ENCODE data around the gene YAP1.

Gene YAP1

GRCh38 chr11:102115557-102115956 lies 5.3 kb downstream of the YAP1 start:
- H3K4me1 ChIP-seq (ENCODE audit: control insufficient read depth in 5 of 5, insufficient read depth in 5 of 5, low read length in 5 of 5), result peaks cover 0 to 60% (median 22%) of the 10 kb centered on the region in 5 donors
- no peaks in the 10 kb centered on the region for H3K27me3 ChIP-seq (ENCODE audit: control insufficient read depth in 5 of 5, insufficient read depth in 4 of 5, low read length in 5 of 5)
- peaks cover 0 to 13% (median 5%) of the 10 kb centered on the region in 5 donors for H3K36me3 ChIP-seq (ENCODE audit: control insufficient read depth in 5 of 5, insufficient read depth in 5 of 5, low read length in 5 of 5)
- H3K4me3 ChIP-seq (ENCODE audit: low read depth in 1 of 5, low read length in 5 of 5), result no peak overlapping the region
- H3K9ac ChIP-seq (ENCODE audit: low read length in 5 of 5), result peak overlapping the region in 1 of 5 donors; percentile 32
- H3K27ac ChIP-seq (ENCODE audit: low read depth, low read length), result peak overlapping the region; percentile 69
- no peaks in the 10 kb centered on the region for H3K9me3 ChIP-seq (ENCODE audit: control insufficient read depth in 5 of 5, low read length in 5 of 5)

- H3K27me3 ChIP-seq (ENCODE audit: control insufficient read depth in 5 of 5, insufficient read depth in 4 of 5, low read length in 5 of 5), result no peaks in the 10 kb centered on the region
- peaks cover 0 to 71% (median 27%) of the 10 kb centered on the region in 5 donors for H3K4me1 ChIP-seq (ENCODE audit: control insufficient read depth in 5 of 5, insufficient read depth in 5 of 5, low read length in 5 of 5)
- peak overlapping the region; percentile 69 for H3K27ac ChIP-seq (ENCODE audit: low read depth, low read length)
- peaks cover 0 to 13% (median 5%) of the 10 kb centered on the region in 5 donors for H3K36me3 ChIP-seq (ENCODE audit: control insufficient read depth in 5 of 5, insufficient read depth in 5 of 5, low read length in 5 of 5)
- no peak overlapping the region for H3K4me3 ChIP-seq (ENCODE audit: low read depth in 1 of 5, low read length in 5 of 5)
- H3K9me3 ChIP-seq (ENCODE audit: control insufficient read depth in 5 of 5, low read length in 5 of 5), result no peaks in the 10 kb centered on the region
- no peak overlapping the region for H3K9ac ChIP-seq (ENCODE audit: low read length in 5 of 5)
These were observed 6.4 kb downstream of the YAP1 start for GRCh38 chr11:102116453-102117205.

GRCh38 chr11:102117472-102118113 lies 7.3 kb downstream of the YAP1 start:
- Histone ChIP-seq H3K9ac (ENCODE audit: low read length in 5 of 5) (peak overlapping the region in 1 of 5 donors; percentile 28), H3K4me3 (ENCODE audit: low read depth in 1 of 5, low read length in 5 of 5) (no peak overlapping the region), H3K27ac (ENCODE audit: low read depth, low read length) (peak overlapping the region; percentile 69), H3K4me1 (ENCODE audit: control insufficient read depth in 5 of 5, insufficient read depth in 5 of 5, low read length in 5 of 5) (peaks cover 0 to 76% (median 23%) of the 10 kb centered on the region in 5 donors), H3K9me3 (ENCODE audit: control insufficient read depth in 5 of 5, low read length in 5 of 5) (no peaks in the 10 kb centered on the region), H3K27me3 (ENCODE audit: control insufficient read depth in 5 of 5, insufficient read depth in 4 of 5, low read length in 5 of 5) (no peaks in the 10 kb centered on the region), H3K36me3 (ENCODE audit: control insufficient read depth in 5 of 5, insufficient read depth in 5 of 5, low read length in 5 of 5) (peaks cover 0 to 13% (median 5%) of the 10 kb centered on the region in 5 donors)

- H3K27me3 ChIP-seq (ENCODE audit: control insufficient read depth in 5 of 5, insufficient read depth in 4 of 5, low read length in 5 of 5), result no peaks in the 10 kb centered on the region
These were observed 8.7 kb downstream of the YAP1 start for GRCh38 chr11:102118937-102119336.

GRCh38 chr11:102119997-102120396 lies 9.8 kb downstream of the YAP1 start:
- peaks cover 0 to 13% (median 6%) of the 10 kb centered on the region in 5 donors for H3K36me3 ChIP-seq (ENCODE audit: control insufficient read depth in 5 of 5, insufficient read depth in 5 of 5, low read length in 5 of 5)
- H3K27me3 ChIP-seq (ENCODE audit: control insufficient read depth in 5 of 5, insufficient read depth in 4 of 5, low read length in 5 of 5), result no peaks in the 10 kb centered on the region
- peak overlapping the region in 1 of 5 donors; percentile 6 for H3K9ac ChIP-seq (ENCODE audit: low read length in 5 of 5)
- H3K4me1 ChIP-seq (ENCODE audit: control insufficient read depth in 5 of 5, insufficient read depth in 5 of 5, low read length in 5 of 5), result peaks cover 0 to 59% (median 16%) of the 10 kb centered on the region in 5 donors
- no peaks in the 10 kb centered on the region for H3K9me3 ChIP-seq (ENCODE audit: control insufficient read depth in 5 of 5, low read length in 5 of 5)
- H3K4me3 ChIP-seq (ENCODE audit: low read depth in 1 of 5, low read length in 5 of 5), result no peak overlapping the region
- peak overlapping the region; percentile 63 for H3K27ac ChIP-seq (ENCODE audit: low read depth, low read length)

More at GRCh38 chr11:102118937-102119336, 8.7 kb downstream of the YAP1 start:
- H3K36me3 ChIP-seq (ENCODE audit: control insufficient read depth in 5 of 5, insufficient read depth in 5 of 5, low read length in 5 of 5), result peaks cover 0 to 13% (median 5%) of the 10 kb centered on the region in 5 donors
- peaks cover 0 to 67% (median 20%) of the 10 kb centered on the region in 5 donors for H3K4me1 ChIP-seq (ENCODE audit: control insufficient read depth in 5 of 5, insufficient read depth in 5 of 5, low read length in 5 of 5)
- no peak overlapping the region for H3K9ac ChIP-seq (ENCODE audit: low read length in 5 of 5)
- H3K4me3 ChIP-seq (ENCODE audit: low read depth in 1 of 5, low read length in 5 of 5), result no peak overlapping the region
- H3K9me3 ChIP-seq (ENCODE audit: control insufficient read depth in 5 of 5, low read length in 5 of 5), result no peaks in the 10 kb centered on the region
- peak overlapping the region; percentile 63 for H3K27ac ChIP-seq (ENCODE audit: low read depth, low read length)

GRCh38 chr11:102120437-102120973 lies 10.3 kb downstream of the YAP1 start:
- no peak overlapping the region for H3K4me3 ChIP-seq (ENCODE audit: low read depth in 1 of 5, low read length in 5 of 5)
- H3K36me3 ChIP-seq (ENCODE audit: control insufficient read depth in 5 of 5, insufficient read depth in 5 of 5, low read length in 5 of 5), result peaks cover 0 to 8% (median 6%) of the 10 kb centered on the region in 5 donors
- H3K4me1 ChIP-seq (ENCODE audit: control insufficient read depth in 5 of 5, insufficient read depth in 5 of 5, low read length in 5 of 5), result peaks cover 0 to 57% (median 16%) of the 10 kb centered on the region in 5 donors
- H3K9ac ChIP-seq (ENCODE audit: low read length in 5 of 5), result peak overlapping the region in 1 of 5 donors; percentile 6
- H3K9me3 ChIP-seq (ENCODE audit: control insufficient read depth in 5 of 5, low read length in 5 of 5), result no peaks in the 10 kb centered on the region
- H3K27me3 ChIP-seq (ENCODE audit: control insufficient read depth in 5 of 5, insufficient read depth in 4 of 5, low read length in 5 of 5), result no peaks in the 10 kb centered on the region
- peak overlapping the region; percentile 63 for H3K27ac ChIP-seq (ENCODE audit: low read depth, low read length)

- H3K27me3 ChIP-seq (ENCODE audit: control insufficient read depth in 5 of 5, insufficient read depth in 4 of 5, low read length in 5 of 5), result no peaks in the 10 kb centered on the region
- peaks cover 0 to 7% (median 2%) of the 10 kb centered on the region in 5 donors for H3K36me3 ChIP-seq (ENCODE audit: control insufficient read depth in 5 of 5, insufficient read depth in 5 of 5, low read length in 5 of 5)
- peaks cover 0 to 56% (median 14%) of the 10 kb centered on the region in 5 donors for H3K4me1 ChIP-seq (ENCODE audit: control insufficient read depth in 5 of 5, insufficient read depth in 5 of 5, low read length in 5 of 5)
- no peak overlapping the region for H3K4me3 ChIP-seq (ENCODE audit: low read depth in 1 of 5, low read length in 5 of 5)
- H3K9ac ChIP-seq (ENCODE audit: low read length in 5 of 5), result no peak overlapping the region
- no peak overlapping the region for H3K27ac ChIP-seq (ENCODE audit: low read depth, low read length)
- no peaks in the 10 kb centered on the region for H3K9me3 ChIP-seq (ENCODE audit: control insufficient read depth in 5 of 5, low read length in 5 of 5)
These were observed 11.1 kb downstream of the YAP1 start for GRCh38 chr11:102121329-102121728.

GRCh38 chr11:102134597-102134996 lies 24.4 kb downstream of the YAP1 start:
- peaks cover 0 to 5% (median 3%) of the 10 kb centered on the region in 5 donors for H3K36me3 ChIP-seq (ENCODE audit: control insufficient read depth in 5 of 5, insufficient read depth in 5 of 5, low read length in 5 of 5)
- no peak overlapping the region for H3K27ac ChIP-seq (ENCODE audit: low read depth, low read length)
- H3K4me3 ChIP-seq (ENCODE audit: low read depth in 1 of 5, low read length in 5 of 5), result no peak overlapping the region
- H3K4me1 ChIP-seq (ENCODE audit: control insufficient read depth in 5 of 5, insufficient read depth in 5 of 5, low read length in 5 of 5), result peaks cover 3 to 13% (median 12%) of the 10 kb centered on the region in 5 donors
- H3K27me3 ChIP-seq (ENCODE audit: control insufficient read depth in 5 of 5, insufficient read depth in 4 of 5, low read length in 5 of 5), result no peaks in the 10 kb centered on the region
- H3K9me3 ChIP-seq (ENCODE audit: control insufficient read depth in 5 of 5, low read length in 5 of 5), result no peaks in the 10 kb centered on the region
- no peak overlapping the region for H3K9ac ChIP-seq (ENCODE audit: low read length in 5 of 5)

GRCh38 chr11:102135256-102135655 lies 25.0 kb downstream of the YAP1 start:
- no peaks in the 10 kb centered on the region for H3K27me3 ChIP-seq (ENCODE audit: control insufficient read depth in 5 of 5, insufficient read depth in 4 of 5, low read length in 5 of 5)
- H3K36me3 ChIP-seq (ENCODE audit: control insufficient read depth in 5 of 5, insufficient read depth in 5 of 5, low read length in 5 of 5), result peaks cover 0 to 5% (median 3%) of the 10 kb centered on the region in 5 donors
- no peak overlapping the region for H3K27ac ChIP-seq (ENCODE audit: low read depth, low read length)
- H3K9ac ChIP-seq (ENCODE audit: low read length in 5 of 5), result no peak overlapping the region
- H3K4me3 ChIP-seq (ENCODE audit: low read depth in 1 of 5, low read length in 5 of 5), result no peak overlapping the region
- peaks cover 3 to 12% (median 11%) of the 10 kb centered on the region in 5 donors for H3K4me1 ChIP-seq (ENCODE audit: control insufficient read depth in 5 of 5, insufficient read depth in 5 of 5, low read length in 5 of 5)
- no peaks in the 10 kb centered on the region for H3K9me3 ChIP-seq (ENCODE audit: control insufficient read depth in 5 of 5, low read length in 5 of 5)

- Histone ChIP-seq H3K27ac (ENCODE audit: low read depth, low read length) (peak overlapping the region; percentile 77), H3K9ac (ENCODE audit: low read length in 5 of 5) (no peak overlapping the region), H3K4me1 (ENCODE audit: control insufficient read depth in 5 of 5, insufficient read depth in 5 of 5, low read length in 5 of 5) (peaks cover 3 to 17% (median 14%) of the 10 kb centered on the region in 5 donors), H3K36me3 (ENCODE audit: control insufficient read depth in 5 of 5, insufficient read depth in 5 of 5, low read length in 5 of 5) (no peaks in the 10 kb centered on the region), H3K9me3 (ENCODE audit: control insufficient read depth in 5 of 5, low read length in 5 of 5) (no peaks in the 10 kb centered on the region), H3K27me3 (ENCODE audit: control insufficient read depth in 5 of 5, insufficient read depth in 4 of 5, low read length in 5 of 5) (no peaks in the 10 kb centered on the region), H3K4me3 (ENCODE audit: low read depth in 1 of 5, low read length in 5 of 5) (no peak overlapping the region)
These were observed 28.0 kb downstream of the YAP1 start for GRCh38 chr11:102138223-102138622.

Data from subcutaneous abdominal adipose tissue (tissue), 5 donors.